OCI-LY1 (cell line): ENCODE measurements around the gene FAM227A.
A peak's percentile ranks its signal among the peaks of the same experiment; 100 is the strongest.

Experiments used
- H2AFZ ChIP-seq: fragments of 200-600 bp; sonication (generic), shearing (Covaris generic); 2 replicates; pipeline ENCODE4 v1.6.0; 2014; ENCODE audit warnings: antibody characterized with exemption, mild to moderate bottlenecking, low read length
- H3F3A ChIP-seq: fragments of 200-600 bp; sonication (generic), shearing (Covaris generic); 2 replicates; pipeline ENCODE4 v1.6.0; 2014; ENCODE audit warnings: mild to moderate bottlenecking, antibody characterized with exemption, low read length, moderate library complexity; ENCODE audit not compliant: insufficient read depth
- H3K27ac ChIP-seq: fragments of 200-600 bp; sonication (generic); 2 replicates; pipeline ENCODE4 v1.5.1; 2014; ENCODE audit warnings: low read length, mixed run types, mild to moderate bottlenecking, low read depth; ENCODE audit not compliant: poor library complexity, severe bottlenecking
- H3K27me3 ChIP-seq: fragments of 200-600 bp; sonication (generic); 2 replicates; pipeline ENCODE4 v1.6.0; 2014; ENCODE audit warnings: antibody characterized with exemption, mild to moderate bottlenecking, low read length, moderate library complexity; ENCODE audit not compliant: insufficient read depth
- H3K36me3 ChIP-seq: fragments of 200-600 bp; sonication (generic); 2 replicates; pipeline ENCODE4 v1.6.1; 2014; ENCODE audit warnings: mild to moderate bottlenecking, antibody characterized with exemption, low read length, moderate library complexity, mixed read lengths; ENCODE audit not compliant: insufficient read depth
- H3K4me1 ChIP-seq: fragments of 200-600 bp; sonication (generic); 2 replicates; pipeline ENCODE4 v1.5.1; 2014; ENCODE audit warnings: mild to moderate bottlenecking, low read length, moderate library complexity; ENCODE audit not compliant: insufficient read depth, severe bottlenecking
- H3K4me2 ChIP-seq: fragments of 200-600 bp; sonication (generic), shearing (Covaris generic); 2 replicates; pipeline ENCODE4 v1.6.1; 2014; ENCODE audit warnings: low read length
- H3K4me3 ChIP-seq: fragments of 200-600 bp; sonication (generic); 2 replicates; pipeline ENCODE4 v1.5.1; 2014; ENCODE audit warnings: low read length, low read depth, mild to moderate bottlenecking, mixed read lengths; ENCODE audit not compliant: poor library complexity, severe bottlenecking
- H3K79me2 ChIP-seq: fragments of 200-600 bp; shearing (Covaris generic); 2 replicates; pipeline ENCODE4 v1.6.1; 2016; ENCODE audit warnings: mixed run types, low read length, mixed read lengths; ENCODE audit not compliant: insufficient read depth
- H3K9ac ChIP-seq: fragments of 200-600 bp; sonication (generic), shearing (Covaris generic); 2 replicates; pipeline ENCODE4 v1.6.1; 2014; ENCODE audit warnings: mild to moderate bottlenecking, low read length, mixed read lengths
- H3K9me2 ChIP-seq: fragments of 200-600 bp; sonication (generic), shearing (Covaris generic); 2 replicates; pipeline ENCODE4 v1.6.1; 2014; ENCODE audit warnings: low read depth, mild to moderate bottlenecking, low read length, mixed read lengths
- H3K9me3 ChIP-seq: fragments of 200-600 bp; shearing (Covaris generic); 2 replicates; pipeline ENCODE4 v1.6.1; 2014; ENCODE audit warnings: low read length, mixed read lengths
- H4K20me1 ChIP-seq: fragments of 200-600 bp; sonication (generic), shearing (Covaris generic); 2 replicates; pipeline ENCODE4 v1.6.0; 2016; ENCODE audit warnings: mild to moderate bottlenecking, low read length; ENCODE audit not compliant: insufficient read depth
- CTCF ChIP-seq: fragments of 200-600 bp; sonication (generic), shearing (Covaris generic); IDR thresholded peaks from 2 replicates; pipeline ENCODE4 v1.5.1; 2017; ENCODE audit warnings: mild to moderate bottlenecking, antibody characterized with exemption, low read length, moderate library complexity, mixed read lengths
- EZH2 ChIP-seq: fragments of 200-600 bp; sonication (generic), shearing (Covaris generic); IDR thresholded peaks from 2 replicates; pipeline ENCODE4 v1.8.0; 2017; ENCODE audit warnings: borderline replicate concordance, mixed run types, mild to moderate bottlenecking, antibody characterized with exemption, low read length, moderate library complexity, mixed read lengths

The FAM227A gene

GRCh38 chr22:38569181-38569971 lies 86.8 kb downstream of the FAM227A start:
- no peaks in the 10 kb centered on the region for H3K27me3 ChIP-seq
- H3K36me3 ChIP-seq = no peaks in the 10 kb centered on the region
- no peaks in the 10 kb centered on the region for H4K20me1 ChIP-seq
- no peaks in the 10 kb centered on the region for H3K9me2 ChIP-seq
- peaks cover 21% of the 10 kb centered on the region for H3K4me1 ChIP-seq
- no peaks in the 10 kb centered on the region for H3K9me3 ChIP-seq
- H3K4me2 ChIP-seq = peak overlapping the region; percentile 90
- H3K79me2 ChIP-seq = no peaks in the 10 kb centered on the region
- peak overlapping the region; percentile 78; the same call in 1 of the 2 replicates for H2AFZ ChIP-seq
- peaks cover 8% of the 10 kb centered on the region; the same call in 1 of the 2 replicates for H3F3A ChIP-seq
- H3K9ac ChIP-seq = peak overlapping the region; percentile 88
- H3K27ac ChIP-seq = peak overlapping the region; percentile 29
- H3K4me3 ChIP-seq = peak overlapping the region; percentile 69
- TF ChIP-seq CTCF = no peak
- TF ChIP-seq EZH2 = no peak

DNA sequence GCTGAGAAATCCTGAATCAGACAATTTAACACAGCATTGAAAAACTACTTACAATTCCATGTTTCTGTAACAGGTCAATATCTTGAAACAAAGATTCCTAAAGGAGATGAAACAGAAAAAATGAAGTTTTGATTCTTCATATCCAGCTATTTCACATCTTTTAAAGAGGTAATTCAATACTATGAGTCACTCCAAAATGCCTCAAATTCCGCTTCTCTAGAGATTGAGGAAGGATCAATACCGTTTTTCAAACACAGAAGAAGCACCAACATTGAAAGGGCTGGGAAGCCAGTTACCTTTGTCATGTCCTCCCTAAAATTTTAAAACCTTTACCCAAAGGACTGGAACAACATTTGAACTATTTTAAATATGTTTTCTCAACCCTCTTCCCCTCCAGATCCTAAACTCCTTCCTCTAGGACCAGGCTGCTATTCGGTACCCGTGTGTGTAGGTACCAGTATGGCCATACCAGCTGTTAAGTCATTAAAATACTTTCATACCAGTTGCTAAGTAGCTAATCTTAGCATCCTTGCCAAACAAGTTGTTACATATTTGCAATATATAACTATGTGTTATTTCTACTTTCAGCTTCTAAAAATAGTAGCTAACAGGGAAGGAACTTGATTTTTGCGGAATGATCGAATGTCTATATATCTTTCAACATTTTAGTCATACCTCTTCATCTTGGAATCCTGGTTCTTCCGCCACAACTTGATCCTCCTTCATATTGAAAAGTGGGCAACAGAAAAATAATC lies 88.5 kb downstream of the FAM227A start:
- peaks cover 21% of the 10 kb centered on the region for H3K4me1 ChIP-seq
- no peak overlapping the region for H3K9ac ChIP-seq
- no peaks in the 10 kb centered on the region for H3K27me3 ChIP-seq
- H3F3A ChIP-seq = peaks cover 8% of the 10 kb centered on the region; the same call in 1 of the 2 replicates
- no peak overlapping the region for H3K4me3 ChIP-seq
- H3K27ac ChIP-seq = no peak overlapping the region
- no peaks in the 10 kb centered on the region for H4K20me1 ChIP-seq
- H3K4me2 ChIP-seq = no peak overlapping the region
- H3K9me2 ChIP-seq = no peaks in the 10 kb centered on the region
- TF ChIP-seq CTCF (no peak), EZH2 (no peak)
- H3K36me3 ChIP-seq = no peaks in the 10 kb centered on the region
- no peaks in the 10 kb centered on the region for H3K9me3 ChIP-seq
- no peaks in the 10 kb centered on the region for H3K79me2 ChIP-seq
- no peak overlapping the region for H2AFZ ChIP-seq

GRCh38 chr22:38566726-38567504 lies 89.3 kb downstream of the FAM227A start:
- H3K4me3 ChIP-seq = no peak overlapping the region
- no peaks in the 10 kb centered on the region for H3K9me3 ChIP-seq
- peaks cover 21% of the 10 kb centered on the region for H3K4me1 ChIP-seq
- TF ChIP-seq CTCF = no peak
- no peak overlapping the region for H3K4me2 ChIP-seq
- peaks cover 8% of the 10 kb centered on the region; the same call in 1 of the 2 replicates for H3F3A ChIP-seq
- H3K79me2 ChIP-seq = no peaks in the 10 kb centered on the region
- no peaks in the 10 kb centered on the region for H4K20me1 ChIP-seq
- H3K36me3 ChIP-seq = no peaks in the 10 kb centered on the region
- no peaks in the 10 kb centered on the region for H3K27me3 ChIP-seq
- H3K9me2 ChIP-seq = no peaks in the 10 kb centered on the region
- no peak overlapping the region for H2AFZ ChIP-seq
- no peak overlapping the region for H3K27ac ChIP-seq
- H3K9ac ChIP-seq = no peak overlapping the region
